HEK293 (cell line): ENCODE results near the gene CEACAM19.
A peak's percentile ranks its signal among the peaks of the same experiment; 100 is the strongest.

Experiments
- ATF2 ChIP-seq: fragments of 450-650 bp; formaldehyde crosslinking; IDR thresholded peaks from 2 replicates; pipeline ENCODE4 v1.5.1; 2016; ENCODE audit warnings: missing biosample characterization, missing genetic modification characterization, low read depth
- BCL11A ChIP-seq: fragments of 450-650 bp; formaldehyde crosslinking; IDR thresholded peaks from 2 replicates; pipeline ENCODE4 v1.5.1; 2016; ENCODE audit warnings: low read depth, missing biosample characterization, missing genetic modification characterization
- CTCF ChIP-seq: fragments of 450-650 bp; formaldehyde crosslinking; IDR thresholded peaks from 2 replicates; pipeline ENCODE4 v1.5.1; 2016; ENCODE audit warnings: missing biosample characterization, missing genetic modification characterization
- FEZF1 ChIP-seq: fragments of 450-650 bp; formaldehyde crosslinking; IDR thresholded peaks from 2 replicates; pipeline ENCODE4 v1.5.1; 2016; ENCODE audit warnings: missing biosample characterization, missing genetic modification characterization
- GFI1B ChIP-seq: fragments of 450-650 bp; formaldehyde crosslinking; IDR thresholded peaks from 2 replicates; pipeline ENCODE4 v1.5.1; 2016; ENCODE audit warnings: missing biosample characterization, missing genetic modification characterization
- PBX3 ChIP-seq: sonication (generic); formaldehyde crosslinking; IDR thresholded peaks from 2 replicates; pipeline ENCODE4 v1.8.1; 2022; ENCODE audit warnings: mild to moderate bottlenecking, moderate library complexity, missing genetic modification reagents
- PRDM6 ChIP-seq: fragments of 450-650 bp; formaldehyde crosslinking; IDR thresholded peaks from 2 replicates; pipeline ENCODE4 v1.5.1; 2017; ENCODE audit warnings: missing biosample characterization, missing genetic modification characterization
- SETDB1 ChIP-seq: IDR thresholded peaks from one replicate; pipeline ENCODE4 v1.6.1; 2017; ENCODE audit warnings: mild to moderate bottlenecking, low read length, moderate library complexity, mixed read lengths; ENCODE audit not compliant: insufficient read length
- YY1 ChIP-seq: fragments of 450-650 bp; formaldehyde crosslinking; IDR thresholded peaks from 2 replicates; pipeline ENCODE4 v1.5.1; 2018; ENCODE audit warnings: missing biosample characterization, missing genetic modification characterization
- YY2 ChIP-seq: fragments of 450-650 bp; formaldehyde crosslinking; IDR thresholded peaks from 2 replicates; pipeline ENCODE4 v1.5.1; 2016; ENCODE audit warnings: missing biosample characterization, missing genetic modification characterization
- ZBTB20 ChIP-seq: fragments of 450-650 bp; formaldehyde crosslinking; IDR thresholded peaks from 2 replicates; pipeline ENCODE4 v1.5.1; 2016; ENCODE audit warnings: missing biosample characterization, missing genetic modification characterization
- ZFP41 ChIP-seq: fragments of 450-650 bp; formaldehyde crosslinking; IDR thresholded peaks from 2 replicates; pipeline ENCODE4 v1.5.1; 2016; ENCODE audit warnings: missing biosample characterization, missing genetic modification characterization, borderline replicate concordance
- ZNF140 ChIP-seq: fragments of 450-650 bp; formaldehyde crosslinking; IDR thresholded peaks from 2 replicates; pipeline ENCODE4 v1.5.1; 2016; ENCODE audit warnings: missing biosample characterization, missing genetic modification characterization
- ZNF155 ChIP-seq: fragments of 450-650 bp; formaldehyde crosslinking; IDR thresholded peaks from 2 replicates; pipeline ENCODE4 v1.5.1; 2016; ENCODE audit warnings: missing biosample characterization, missing genetic modification characterization
- ZNF157 ChIP-seq: fragments of 450-650 bp; formaldehyde crosslinking; IDR thresholded peaks from 2 replicates; pipeline ENCODE4 v1.5.1; 2016; ENCODE audit warnings: missing biosample characterization, missing genetic modification characterization
- ZNF174 ChIP-seq: fragments of 450-650 bp; formaldehyde crosslinking; IDR thresholded peaks from 2 replicates; pipeline ENCODE4 v1.5.0; 2017; ENCODE audit warnings: missing biosample characterization, mild to moderate bottlenecking, missing genetic modification characterization
- ZNF510 ChIP-seq: fragments of 450-650 bp; formaldehyde crosslinking; IDR thresholded peaks from 2 replicates; pipeline ENCODE4 v1.5.1; 2018; ENCODE audit warnings: mild to moderate bottlenecking, missing genetic modification characterization, missing biosample characterization; ENCODE audit not compliant: insufficient replicate concordance
- ZNF514 ChIP-seq: fragments of 450-650 bp; formaldehyde crosslinking; IDR thresholded peaks from 2 replicates; pipeline ENCODE4 v1.5.1; 2016; ENCODE audit warnings: missing biosample characterization, missing genetic modification characterization
- ZNF518A ChIP-seq: fragments of 450-650 bp; formaldehyde crosslinking; conservative IDR thresholded peaks from 2 replicates; pipeline ENCODE4 v1.5.1; 2016; ENCODE audit warnings: low read depth, missing biosample characterization, missing genetic modification characterization
- ZNF558 ChIP-seq: fragments of 450-650 bp; formaldehyde crosslinking; IDR thresholded peaks from 2 replicates; pipeline ENCODE4 v1.5.1; 2016; ENCODE audit warnings: missing biosample characterization, missing genetic modification characterization
- ZNF571 ChIP-seq: fragments of 450-650 bp; formaldehyde crosslinking; IDR thresholded peaks from 2 replicates; pipeline ENCODE4 v1.5.0; 2017; ENCODE audit warnings: missing biosample characterization, missing genetic modification characterization
- ZNF610 ChIP-seq: fragments of 450-650 bp; formaldehyde crosslinking; IDR thresholded peaks from 2 replicates; pipeline ENCODE4 v1.5.1; 2016; ENCODE audit warnings: missing biosample characterization, missing genetic modification characterization, borderline replicate concordance
- ZNF677 ChIP-seq: fragments of 450-650 bp; IDR thresholded peaks from 2 replicates; pipeline ENCODE4 v1.5.0; 2018; ENCODE audit warnings: missing biosample characterization, mild to moderate bottlenecking, missing genetic modification characterization, moderate library complexity
- ZNF76 ChIP-seq: fragments of 450-650 bp; formaldehyde crosslinking; IDR thresholded peaks from 2 replicates; pipeline ENCODE4; 2016; ENCODE audit warnings: low read depth, missing biosample characterization, missing genetic modification characterization, borderline replicate concordance
- ZNF837 ChIP-seq: fragments of 450-650 bp; formaldehyde crosslinking; IDR thresholded peaks from 2 replicates; pipeline ENCODE4 v1.5.1; 2016; ENCODE audit warnings: missing biosample characterization, missing genetic modification characterization
- ZSCAN30 ChIP-seq: fragments of 450-650 bp; IDR thresholded peaks from 2 replicates; pipeline ENCODE4 v1.5.1; 2018; ENCODE audit warnings: missing biosample characterization, mild to moderate bottlenecking, missing genetic modification characterization, moderate library complexity

CEACAM19 gene

GRCh38 chr19:44643605-44644401 is 27.5 kb upstream of the CEACAM19 start, which contains the start of gene PVR (continued):
- TF ChIP-seq CTCF (tag by site-specific recombination) (peak; percentile 52; the same call in 1 of the 2 replicates), ZNF510 (tag by site-specific recombination) (no peak), ZNF174 (tag by site-specific recombination) (no peak), ZBTB20 (tag by site-specific recombination) (no peak), ZNF558 (tag by site-specific recombination) (no peak), GFI1B (tag by site-specific recombination) (no peak), FEZF1 (no peak), ZNF677 (tag by site-specific recombination) (no peak), ZNF76 (tag by site-specific recombination) (no peak), ZNF157 (tag by site-specific recombination) (no peak), ZSCAN30 (tag by site-specific recombination) (peak; percentile 38; the same call in 1 of the 2 replicates), ZNF518A (tag by site-specific recombination) (no peak), ZNF610 (tag by site-specific recombination) (no peak), ZNF571 (no peak), YY1 (peak; percentile 60; the same call in 1 of the 2 replicates), PBX3 (CRISPR knock-in tag) (no peak), ZNF514 (no peak), SETDB1 (no peak), ZNF837 (tag by site-specific recombination) (no peak), ATF2 (tag by site-specific recombination) (no peak), YY2 (tag by site-specific recombination) (peak; percentile 48; the same call in 1 of the 2 replicates), PRDM6 (tag by site-specific recombination) (no peak), ZFP41 (tag by site-specific recombination) (no peak), ZNF140 (no peak), ZNF155 (tag by site-specific recombination) (no peak), BCL11A (tag by site-specific recombination) (no peak)
